ENCODE data around the gene TBC1D4. TPM values are rescaled to one million over a fixed set of nuclear protein-coding genes. Genes with fewer than 3 reads are reported as not detected.

The TBC1D4 gene
- total and polyA plus RNA-seq, 12 donors = 41.6 to 324 (median 191) TPM

DNA sequence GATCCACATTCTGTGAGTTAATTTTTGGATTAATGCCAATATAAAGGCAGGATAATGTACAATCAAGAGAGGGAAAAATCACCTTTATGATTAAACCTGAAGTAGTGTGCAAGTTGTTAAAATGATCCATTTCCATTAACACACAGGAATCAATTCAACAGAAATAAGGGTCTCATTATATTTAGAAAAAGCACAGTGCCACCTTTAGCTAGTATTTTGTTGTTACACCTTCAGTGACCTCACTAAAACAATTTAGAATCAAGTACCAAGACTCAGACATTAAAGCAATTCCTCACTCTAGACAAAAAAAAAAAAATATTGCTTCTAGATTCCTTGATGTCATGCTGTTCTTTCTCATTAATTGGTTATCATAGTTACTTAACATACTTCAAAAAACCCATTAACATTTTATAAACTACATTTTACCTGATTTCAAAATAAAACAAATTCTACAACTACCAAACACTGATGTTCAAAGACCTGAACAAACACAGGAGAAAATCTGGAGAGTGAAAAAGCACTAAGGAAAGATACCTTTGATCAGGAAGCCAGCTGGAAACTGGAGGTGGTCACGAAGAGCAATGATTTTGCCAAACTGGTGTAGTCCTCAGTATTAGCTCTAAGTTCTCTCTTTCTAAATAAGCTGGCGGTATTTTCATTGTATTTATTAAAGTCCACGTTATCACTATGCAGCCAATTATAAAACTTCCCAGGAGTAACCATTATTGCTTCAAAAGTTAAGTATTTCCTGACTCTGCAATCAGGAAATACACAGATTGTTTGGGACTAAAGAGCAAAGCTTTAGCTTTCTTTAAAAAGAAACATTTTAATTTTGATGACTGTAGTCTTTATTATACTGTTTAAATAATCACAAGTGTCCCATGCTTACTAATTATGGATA is 115.3 kb downstream of the TBC1D4 start:
- intact Hi-C loops (cut with DNase I) = loop anchor here (10.0 kb wide), 2 partner anchors 108 to 118 kb away; partner anchors contain the start of gene TBC1D4 (in 1 of the 2)
- H3K4me1 ChIP-seq (replicated peaks in 1 of 2) = peaks cover 31 to 62% of the 10 kb centered on the region in 2 donors

GRCh38 chr13:75365724-75366173 is 116.2 kb downstream of the TBC1D4 start:
- TF ChIP-seq POLR2A (IDR thresholded peaks at IDR 0.05) (no peak), CTCF (IDR thresholded peaks at IDR 0.05) (peak in 2 of 6 experiments; percentile 8 to 16)
- DNase-seq = no peak
- no peaks in the 10 kb centered on the region for H3K9me3 ChIP-seq (replicated peaks in 1 of 3)
- peaks cover 31 to 62% of the 10 kb centered on the region in 2 donors for H3K4me1 ChIP-seq (replicated peaks in 1 of 2)
- no peaks in the 10 kb centered on the region for H3K27me3 ChIP-seq
- peak overlapping the region in 2 of 5 donors; percentile 38 to 74 for H3K27ac ChIP-seq
- WGBS, 4 donors = 60 to 64% (median 63%) methylated on average over 5 of the region's 5 CpGs
- H3K36me3 ChIP-seq (replicated peaks in 1 of 2) = peaks cover 0 to 6% of the 10 kb centered on the region in 2 donors
- H3K4me3 ChIP-seq = no peak overlapping the region
- intact Hi-C loops (cut with DNase I) = loop anchor here (10.0 kb wide), 2 partner anchors 109 to 119 kb away; partner anchors contain the start of gene TBC1D4 (in 1 of the 2)

More for the DNA sequence above, 115.3 kb downstream of the TBC1D4 start:
- Histone ChIP-seq H3K9me3 (replicated peaks in 1 of 3) (no peaks in the 10 kb centered on the region), H3K4me3 (peak overlapping the region in 1 of 4 donors; percentile 19), H3K27me3 (no peaks in the 10 kb centered on the region), H3K36me3 (replicated peaks in 1 of 2) (peaks cover 0 to 6% of the 10 kb centered on the region in 2 donors), H3K27ac (peak overlapping the region in 3 of 5 donors; percentile 17 to 74 (median 38))
- TF ChIP-seq CTCF (IDR thresholded peaks at IDR 0.05) = no peak
- 30 to 49% (median 38%) methylated on average over 3 of the region's 3 CpGs for WGBS, 4 donors
- DNase-seq = no peak

DNA sequence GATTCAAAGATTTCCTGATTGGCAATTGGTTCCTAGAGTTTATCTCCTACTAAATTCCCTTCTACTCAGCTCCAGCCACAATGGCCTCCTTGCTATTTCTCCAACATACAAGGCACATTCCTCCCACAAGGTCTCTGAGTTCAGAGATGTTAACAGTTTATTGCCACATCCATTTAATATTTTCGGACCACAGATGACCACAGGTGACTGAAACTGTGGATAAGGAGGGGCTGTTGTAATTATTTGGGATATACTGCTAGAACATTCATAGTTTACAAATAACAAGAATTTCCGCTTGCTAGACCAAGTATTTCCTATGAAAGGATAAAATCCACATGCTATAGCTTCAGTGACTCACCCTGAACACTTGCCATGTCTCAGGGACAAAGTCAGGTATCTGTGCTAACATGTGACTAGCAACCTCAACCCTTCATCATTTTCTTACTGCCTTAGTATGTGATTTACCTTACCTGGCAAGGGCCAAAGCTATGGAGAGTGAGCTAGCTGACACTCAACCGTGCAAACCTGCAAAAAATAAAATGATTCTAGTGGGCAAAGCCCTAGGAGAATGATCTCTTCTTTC is 117.7 kb downstream of the TBC1D4 start:
- peaks cover 0 to 6% of the 10 kb centered on the region in 2 donors for H3K36me3 ChIP-seq (replicated peaks in 1 of 2)
- WGBS, 4 donors = 85 to 87% (median 86%) methylated on average over 3 of the region's 3 CpGs
- DNase-seq = no peak
- no peaks in the 10 kb centered on the region for H3K27me3 ChIP-seq
- intact Hi-C loops (cut with DNase I) = loop anchor here (10.0 kb wide), 2 partner anchors 111 to 121 kb away; partner anchors contain the start of gene TBC1D4 (in 1 of the 2)
- no peak for TF ChIP-seq CTCF (IDR thresholded peaks at IDR 0.05)
- no peak for TF ChIP-seq POLR2A (IDR thresholded peaks at IDR 0.05)
- H3K9me3 ChIP-seq (replicated peaks in 1 of 3) = no peaks in the 10 kb centered on the region
- peaks cover 31 to 57% of the 10 kb centered on the region in 2 donors for H3K4me1 ChIP-seq (replicated peaks in 1 of 2)
- H3K4me3 ChIP-seq = no peak overlapping the region
- peak overlapping the region in 1 of 5 donors; percentile 6 for H3K27ac ChIP-seq

- DNase-seq = no peak
- Histone ChIP-seq H3K4me1 (replicated peaks in 1 of 2) (peaks cover 26 to 57% of the 10 kb centered on the region in 2 donors), H3K9me3 (replicated peaks in 1 of 3) (no peaks in the 10 kb centered on the region), H3K4me3 (no peak overlapping the region), H3K27ac (no peak overlapping the region), H3K36me3 (replicated peaks in 1 of 2) (peaks cover 0 to 6% of the 10 kb centered on the region in 2 donors), H3K27me3 (no peaks in the 10 kb centered on the region)
- 83 to 91% (median 86%) methylated on average over 3 of the region's 3 CpGs for WGBS, 4 donors
- intact Hi-C loops (cut with DNase I) = loop anchor here (10.0 kb wide), 2 partner anchors 111 to 121 kb away; partner anchors contain the start of gene TBC1D4 (in 1 of the 2)
- no peak for TF ChIP-seq POLR2A (IDR thresholded peaks at IDR 0.05)
- no peak for TF ChIP-seq CTCF (IDR thresholded peaks at IDR 0.05)
Observed at GRCh38 chr13:75363371-75363770, 118.6 kb downstream of the TBC1D4 start.
